ENCODE data around the gene BCAS3.
A peak's percentile ranks its signal among the peaks of the same experiment; 100 is the strongest.

BCAS3 gene

GRCh38 chr17:61385577-61386236 lies 708.1 kb downstream of the BCAS3 start:
- no peak for TF ChIP-seq ZFX (IDR thresholded peaks at IDR 0.05; ENCODE audit: borderline replicate concordance)
- no peak for TF ChIP-seq CTCF (IDR thresholded peaks at IDR 0.05)
- no peak overlapping the region for H3K27ac ChIP-seq

DNA sequence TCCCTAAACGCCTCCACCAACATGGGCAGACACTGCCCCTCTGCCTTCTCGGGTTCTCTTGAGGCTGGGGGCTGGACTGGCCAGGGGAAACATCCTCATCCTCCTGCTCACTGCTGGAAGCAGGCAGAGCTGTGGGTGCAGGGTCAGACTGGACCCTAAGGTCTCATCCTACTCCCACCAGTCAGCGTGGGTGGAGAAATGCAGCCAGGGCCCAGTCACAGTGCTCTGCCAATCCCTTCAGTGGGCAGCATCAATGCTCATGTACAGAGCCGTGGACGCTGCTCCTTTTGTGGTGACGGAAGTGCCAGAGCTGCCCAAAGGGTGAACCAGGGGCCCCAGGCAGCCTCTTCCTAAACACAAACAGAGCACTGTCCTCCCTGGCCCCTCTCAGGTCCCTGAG lies 708.6 kb downstream of the BCAS3 start:
- TF ChIP-seq CTCF (IDR thresholded peaks at IDR 0.05): no peak
- TF ChIP-seq ZFX (IDR thresholded peaks at IDR 0.05; ENCODE audit: borderline replicate concordance): no peak
- H3K27ac ChIP-seq: no peak overlapping the region

DNA sequence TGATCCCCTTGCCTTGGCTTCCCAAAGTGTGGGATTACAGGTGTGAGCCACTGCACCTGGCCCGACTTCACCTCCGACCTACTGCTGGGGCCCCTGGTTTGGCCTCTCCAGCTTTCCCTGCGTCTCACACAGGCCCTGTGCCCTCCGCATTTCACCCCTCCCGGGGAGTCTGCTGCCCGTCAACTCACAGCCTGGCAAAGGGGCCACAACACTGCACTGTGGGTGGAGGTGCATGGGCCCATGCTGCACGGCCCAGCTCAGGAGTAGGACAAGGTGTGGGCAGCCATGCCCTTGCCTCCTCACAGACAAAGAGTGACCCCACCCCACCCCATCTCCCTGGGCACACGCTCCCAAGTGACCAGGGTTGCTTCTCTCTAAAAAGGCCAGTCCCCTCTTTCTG lies 709.4 kb downstream of the BCAS3 start:
- TF ChIP-seq CTCF (IDR thresholded peaks at IDR 0.05) (no peak), ZFX (IDR thresholded peaks at IDR 0.05; ENCODE audit: borderline replicate concordance) (no peak)
- H3K27ac ChIP-seq: no peak overlapping the region

GRCh38 chr17:61387511-61388305 lies 710.1 kb downstream of the BCAS3 start:
- TF ChIP-seq ZFX (IDR thresholded peaks at IDR 0.05; ENCODE audit: borderline replicate concordance) (no peak), CTCF (IDR thresholded peaks at IDR 0.05) (no peak)
- H3K27ac ChIP-seq: no peak overlapping the region

GRCh38 chr17:61388561-61389356 lies 711.1 kb downstream of the BCAS3 start:
- H3K27ac ChIP-seq: no peak overlapping the region
- no peak for TF ChIP-seq CTCF (IDR thresholded peaks at IDR 0.05)
- TF ChIP-seq ZFX (IDR thresholded peaks at IDR 0.05; ENCODE audit: borderline replicate concordance): no peak

DNA sequence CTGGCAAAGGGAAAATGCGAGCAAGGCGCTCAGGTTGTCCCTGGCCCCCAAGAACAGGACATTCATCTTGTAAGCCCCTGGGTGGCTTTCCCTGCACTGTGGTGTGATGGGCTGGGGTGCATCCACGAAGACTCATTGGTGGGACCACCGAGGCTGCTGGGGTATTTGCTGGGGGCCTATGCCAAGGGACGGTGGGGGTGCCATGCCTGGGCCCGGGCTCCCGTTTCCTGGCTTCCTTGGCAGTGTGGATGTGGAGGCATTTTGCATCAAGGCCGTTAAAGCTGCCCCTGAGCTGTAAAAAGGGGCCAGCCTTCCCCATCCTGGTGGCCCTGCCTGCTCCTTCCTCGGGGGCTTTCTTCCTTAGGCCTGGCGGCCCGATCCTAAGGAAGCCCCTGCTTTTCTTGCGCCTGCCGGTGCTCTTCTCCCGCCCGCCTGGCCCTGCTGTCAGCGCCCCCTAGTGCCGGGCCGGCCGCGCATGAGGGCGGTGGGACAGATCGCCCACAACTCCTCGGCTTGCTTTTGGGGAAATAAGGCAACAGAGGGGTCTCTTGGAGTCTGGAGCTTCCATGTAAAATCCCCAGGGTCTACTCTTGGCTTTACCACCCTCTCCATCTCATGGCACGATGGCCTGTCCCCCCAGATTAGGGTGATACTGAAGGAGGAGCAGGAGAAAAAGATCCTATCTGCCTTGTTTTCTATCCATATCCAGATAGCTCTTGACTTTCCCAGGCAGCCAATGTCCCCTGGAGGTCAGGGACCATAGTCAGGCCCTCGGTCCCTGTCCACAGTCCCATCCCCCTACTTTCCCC lies 712.2 kb downstream of the BCAS3 start:
- no peak for TF ChIP-seq ZFX (IDR thresholded peaks at IDR 0.05; ENCODE audit: borderline replicate concordance)
- TF ChIP-seq CTCF (IDR thresholded peaks at IDR 0.05): peak; percentile 98
- no peak overlapping the region for H3K27ac ChIP-seq
